HG03432 (cell line): ENCODE results near the gene PTPN18.

Experiments used
- ATAC-seq: cut with Tn5 transposase; IDR thresholded peaks from one replicate; pipeline ENCODE4 v1.9.1; 2021; ENCODE audit warnings: mild to moderate bottlenecking, moderate library complexity; ENCODE audit not compliant: unreplicated experiment

The PTPN18 gene

DNA sequence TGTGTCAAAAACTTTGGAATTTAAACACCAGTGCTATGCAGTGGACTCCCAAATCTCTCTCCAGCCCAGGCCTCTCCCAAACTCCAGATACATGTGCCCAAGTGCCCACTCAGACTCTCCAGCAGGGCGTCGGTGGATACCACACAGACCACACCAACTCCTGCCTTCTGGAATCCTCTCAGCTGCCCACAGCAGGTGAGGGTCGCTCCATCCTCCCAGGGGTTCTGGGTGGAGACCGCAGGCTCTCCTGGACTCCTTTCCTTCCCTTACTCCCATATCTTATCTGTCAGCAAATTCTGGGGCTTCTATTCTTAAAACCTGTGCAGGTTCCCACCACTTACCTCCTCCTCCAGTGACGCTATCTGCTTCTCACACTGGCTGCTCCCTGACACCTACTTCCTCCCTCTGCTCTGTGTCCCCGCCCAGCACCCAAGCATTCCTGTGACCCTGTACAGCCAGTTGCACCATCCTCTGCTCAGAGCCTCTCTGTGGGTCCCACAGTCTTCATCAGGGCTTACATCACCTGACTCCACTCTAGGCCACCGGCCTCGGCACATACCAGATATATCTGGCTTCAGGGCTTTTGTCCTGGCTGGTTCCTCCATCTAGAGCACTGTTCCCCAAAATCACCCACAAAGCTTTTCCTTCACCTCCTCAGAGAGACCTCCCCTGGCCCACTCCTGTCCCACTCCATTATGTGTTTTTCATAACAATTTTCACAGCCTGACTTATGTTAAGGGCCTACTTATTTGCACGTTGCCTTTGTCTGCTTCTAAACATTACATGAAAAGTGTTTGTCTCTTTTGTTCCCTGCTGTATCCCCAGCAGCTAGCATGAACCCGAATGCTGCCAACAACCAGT, 15.7 kb upstream of the PTPN18 start:
- no peak for ATAC-seq

- ATAC-seq: peak; percentile 8
Observed at GRCh38 chr2:130341562-130342019, 14.3 kb upstream of the PTPN18 start.

- ATAC-seq: peak; percentile 78
Observed at GRCh38 chr2:130342020-130342532, 13.8 kb upstream of the PTPN18 start.

GRCh38 chr2:130342533-130343275, 13.2 kb upstream of the PTPN18 start, which contains the start of gene IMP4:
TSS of gene IMP4 (plus strand) at chr2:130342897. CDS start at chr2:130342933, 36 bp downstream.
- ATAC-seq: peak; percentile 86

DNA sequence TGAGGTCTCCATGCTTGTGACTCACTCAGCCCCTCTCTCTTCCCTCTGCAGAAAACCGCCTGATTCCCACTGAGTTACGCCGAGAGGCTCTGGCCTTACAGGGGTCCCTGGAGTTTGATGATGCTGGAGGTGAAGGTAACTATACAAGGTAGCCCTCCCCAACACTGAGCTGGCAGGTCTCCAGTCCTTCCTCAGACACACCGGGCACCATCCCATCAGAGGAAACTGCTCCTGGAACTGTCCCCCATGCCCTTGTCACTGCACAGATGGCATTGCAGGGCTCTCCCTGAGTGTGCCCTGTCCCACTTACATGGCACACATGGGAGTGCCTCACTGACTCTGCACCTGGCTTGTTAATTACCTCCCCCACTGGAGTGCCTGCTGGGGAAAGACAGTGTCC, 11.3 kb upstream of the PTPN18 start:
- no peak for ATAC-seq

DNA sequence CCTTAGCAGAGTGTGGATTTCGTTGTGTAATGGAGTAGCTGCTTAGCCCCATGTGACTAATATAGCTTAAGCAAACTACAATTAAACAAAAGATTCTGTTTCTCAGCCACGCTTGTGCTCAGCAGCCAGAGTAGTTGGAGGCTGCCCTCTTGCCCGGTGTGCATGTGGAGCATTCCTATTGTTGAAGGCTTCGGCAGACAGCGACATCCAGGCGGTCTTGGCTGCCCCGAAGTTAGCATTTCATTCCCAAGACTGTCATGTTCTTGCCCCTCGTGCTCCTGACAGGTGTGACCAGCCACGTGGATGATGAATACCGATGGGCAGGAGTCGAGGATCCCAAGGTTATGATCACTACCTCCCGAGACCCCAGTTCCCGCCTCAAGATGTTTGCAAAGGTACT, 10.8 kb upstream of the PTPN18 start:
- ATAC-seq: no peak

DNA sequence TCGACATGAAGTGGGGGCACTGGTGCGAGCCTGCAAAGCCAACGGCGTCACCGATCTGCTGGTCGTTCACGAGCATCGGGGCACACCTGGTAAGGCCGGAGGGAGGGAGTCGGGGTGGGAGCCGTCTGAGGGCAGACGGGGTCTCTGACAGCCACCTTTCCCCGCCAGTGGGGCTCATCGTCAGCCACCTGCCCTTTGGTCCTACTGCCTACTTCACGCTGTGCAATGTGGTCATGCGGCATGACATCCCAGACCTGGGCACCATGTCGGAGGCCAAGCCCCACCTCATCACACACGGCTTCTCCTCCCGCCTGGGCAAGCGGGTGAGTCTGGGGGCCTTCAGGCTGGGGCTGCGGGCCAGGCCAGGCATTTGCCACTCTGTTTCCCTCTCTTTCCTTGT, 10.2 kb upstream of the PTPN18 start:
- no peak for ATAC-seq

GRCh38 chr2:130346041-130346740, 9.7 kb upstream of the PTPN18 start:
- ATAC-seq: no peak

GRCh38 chr2:130346741-130347066, 9.2 kb upstream of the PTPN18 start:
- ATAC-seq: no peak

- no peak for ATAC-seq
Observed at GRCh38 chr2:130347220-130347925, 8.5 kb upstream of the PTPN18 start.

GRCh38 chr2:130349174-130349573, 6.7 kb upstream of the PTPN18 start:
- ATAC-seq: no peak

DNA sequence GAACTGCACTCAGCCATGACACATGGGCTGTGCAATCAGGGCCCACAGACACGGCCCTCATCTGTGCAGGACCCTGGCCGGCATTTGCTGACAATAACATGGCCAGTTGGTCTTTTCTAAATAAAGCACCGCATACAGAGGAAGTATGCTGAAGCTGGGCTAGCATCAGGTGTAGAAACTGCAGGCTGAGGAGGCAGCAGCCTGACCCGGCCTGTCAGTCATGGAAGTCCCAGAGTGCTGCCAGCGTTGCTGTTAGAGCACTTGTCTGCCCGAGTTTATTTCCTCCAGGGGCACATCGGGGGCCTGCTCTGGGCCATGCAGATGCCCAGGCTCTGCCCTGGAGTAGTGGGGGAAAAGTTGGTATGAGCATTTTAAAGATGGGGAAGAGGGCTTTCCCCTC, 4.1 kb upstream of the PTPN18 start:
- ATAC-seq: no peak

- ATAC-seq: no peak
Observed at GRCh38 chr2:130352237-130352636, 3.6 kb upstream of the PTPN18 start.

DNA sequence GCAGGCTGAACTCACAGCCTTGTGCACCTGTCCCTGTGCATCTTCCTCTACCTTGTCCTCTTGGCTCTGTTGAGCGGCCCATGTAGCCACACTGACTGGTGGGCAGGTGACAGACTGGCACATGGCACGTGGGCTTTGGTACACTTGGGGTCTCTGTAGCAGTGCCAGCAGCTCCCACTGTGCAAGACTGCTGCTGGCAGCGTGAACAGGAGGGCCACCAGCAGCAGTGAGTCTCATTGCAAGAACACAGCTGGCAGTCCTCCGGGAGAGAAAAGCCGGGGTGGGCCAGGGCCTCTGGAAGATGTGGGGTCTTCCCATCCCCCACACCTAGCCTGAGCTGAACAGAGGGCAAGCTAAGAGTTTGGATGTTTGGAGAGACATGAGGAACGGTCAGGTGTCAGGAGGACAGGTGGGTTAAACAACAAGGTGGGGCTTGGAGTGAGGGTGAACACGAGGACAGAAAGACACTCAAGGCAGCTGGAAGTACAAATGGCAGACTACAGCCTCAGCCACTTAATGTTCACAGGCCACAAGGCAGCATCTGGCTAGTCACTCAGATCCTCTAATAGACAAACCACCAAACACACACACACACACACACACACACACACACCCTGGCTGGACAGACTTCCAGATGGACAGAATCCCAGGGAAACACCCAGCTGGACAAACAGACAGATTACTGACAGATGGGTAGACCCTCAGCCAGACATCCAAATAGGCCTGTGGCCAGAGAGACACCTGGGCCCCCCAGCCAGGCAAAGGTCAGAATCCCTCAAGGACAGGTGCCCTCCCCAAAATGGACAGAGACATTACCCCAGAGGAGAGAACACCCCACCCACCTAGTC, 2.3 kb upstream of the PTPN18 start:
- ATAC-seq: no peak

DNA sequence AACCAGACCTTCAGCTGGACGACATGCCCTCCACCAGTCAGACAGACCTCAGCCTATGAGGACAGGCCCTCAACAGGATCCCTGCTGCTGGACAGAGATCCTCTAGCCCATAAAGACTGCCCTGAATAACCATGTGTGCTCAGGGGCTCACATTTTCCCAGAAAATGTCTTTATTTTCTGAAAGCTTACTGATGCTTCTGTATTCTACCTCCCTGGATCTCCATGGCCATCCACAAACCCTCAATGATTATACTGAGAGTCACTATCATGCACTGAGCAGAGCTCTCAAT, 1.8 kb upstream of the PTPN18 start:
- ATAC-seq: no peak

- no peak for ATAC-seq
Observed at GRCh38 chr2:130355172-130355577, 681 bp upstream of the PTPN18 start.

DNA sequence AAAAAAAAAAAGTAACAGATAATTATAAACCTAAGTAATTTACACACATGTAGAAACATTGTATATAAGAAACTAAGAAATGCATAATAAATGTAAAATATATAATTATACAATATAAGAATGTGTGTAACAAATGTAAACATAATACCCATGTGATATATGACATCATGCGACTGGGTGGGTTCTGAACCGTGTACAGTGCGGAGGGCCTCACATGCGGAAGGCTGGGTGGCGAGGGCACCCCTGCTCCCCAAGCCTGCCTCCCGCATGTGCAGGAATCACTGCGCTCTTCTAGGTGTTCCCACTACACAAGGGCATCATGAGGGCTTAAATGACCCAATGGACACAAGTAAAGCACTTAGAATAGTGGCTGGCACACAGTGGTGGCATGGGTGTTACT, 2.0 kb downstream of the PTPN18 start:
- no peak for ATAC-seq

- no peak for ATAC-seq
Observed at GRCh38 chr2:130358420-130359350, 2.8 kb downstream of the PTPN18 start.

DNA sequence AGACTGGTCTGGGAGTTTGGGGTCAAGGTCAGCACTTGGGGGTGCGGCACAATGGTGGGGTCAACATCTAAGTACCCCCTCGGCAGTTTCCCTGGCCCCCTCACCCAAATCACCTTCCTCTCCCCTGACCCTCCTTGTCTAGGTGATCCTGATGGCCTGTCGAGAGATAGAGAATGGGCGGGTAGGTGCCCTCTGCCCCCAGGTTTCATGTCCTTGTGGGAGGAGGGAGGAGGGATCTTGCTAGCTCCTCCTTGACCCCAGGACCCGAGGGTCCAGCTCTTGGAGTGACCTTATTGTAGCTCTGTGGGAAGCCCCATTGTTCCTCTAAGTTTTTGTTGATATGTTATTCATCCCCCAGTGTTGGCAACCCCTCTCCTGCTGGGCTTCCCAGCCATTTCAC, 3.6 kb downstream of the PTPN18 start:
- no peak for ATAC-seq
